PC-9 (cell line): ENCODE data around the gene SRL.

Experiments
- EZH2 ChIP-seq: fragments of 200-600 bp; sonication (generic); IDR thresholded peaks from 2 replicates; pipeline ENCODE4 v1.8.0; 2017; ENCODE audit warnings: antibody characterized with exemption, low read depth
- TF ChIP-seq, protein P1 (sequence below): fragments of 200-600 bp; sonication (generic); conservative IDR thresholded peaks from 2 replicates; pipeline ENCODE4 v1.6.1; 2017; ENCODE audit warnings: mixed run types, antibody characterized with exemption, mild to moderate bottlenecking, moderate library complexity

DNA sequence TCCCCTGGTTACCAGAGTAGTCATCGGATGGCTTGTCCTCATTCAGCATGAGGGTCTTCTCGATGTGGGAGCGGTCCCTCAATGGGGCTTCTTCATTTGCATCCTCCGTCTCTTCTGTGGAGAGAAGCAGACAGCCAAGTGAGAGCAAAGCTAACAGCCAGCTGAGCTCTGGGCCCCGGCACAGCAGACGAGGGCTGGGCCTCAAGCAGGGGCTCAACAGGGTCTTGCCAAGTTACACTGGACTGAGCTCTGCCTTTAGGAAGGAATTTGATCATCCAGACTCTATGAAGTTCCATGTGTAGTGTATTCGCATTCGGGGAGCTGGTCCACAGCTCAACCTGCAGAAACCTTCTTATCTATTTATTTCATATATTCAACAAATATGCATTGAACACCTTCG lies 37.4 kb downstream of the SRL start:
- TF ChIP-seq, protein P1, sequence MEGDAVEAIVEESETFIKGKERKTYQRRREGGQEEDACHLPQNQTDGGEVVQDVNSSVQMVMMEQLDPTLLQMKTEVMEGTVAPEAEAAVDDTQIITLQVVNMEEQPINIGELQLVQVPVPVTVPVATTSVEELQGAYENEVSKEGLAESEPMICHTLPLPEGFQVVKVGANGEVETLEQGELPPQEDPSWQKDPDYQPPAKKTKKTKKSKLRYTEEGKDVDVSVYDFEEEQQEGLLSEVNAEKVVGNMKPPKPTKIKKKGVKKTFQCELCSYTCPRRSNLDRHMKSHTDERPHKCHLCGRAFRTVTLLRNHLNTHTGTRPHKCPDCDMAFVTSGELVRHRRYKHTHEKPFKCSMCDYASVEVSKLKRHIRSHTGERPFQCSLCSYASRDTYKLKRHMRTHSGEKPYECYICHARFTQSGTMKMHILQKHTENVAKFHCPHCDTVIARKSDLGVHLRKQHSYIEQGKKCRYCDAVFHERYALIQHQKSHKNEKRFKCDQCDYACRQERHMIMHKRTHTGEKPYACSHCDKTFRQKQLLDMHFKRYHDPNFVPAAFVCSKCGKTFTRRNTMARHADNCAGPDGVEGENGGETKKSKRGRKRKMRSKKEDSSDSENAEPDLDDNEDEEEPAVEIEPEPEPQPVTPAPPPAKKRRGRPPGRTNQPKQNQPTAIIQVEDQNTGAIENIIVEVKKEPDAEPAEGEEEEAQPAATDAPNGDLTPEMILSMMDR = no peak
- TF ChIP-seq EZH2 = no peak
